A549 (cell line): Measurements from ENCODE around the gene RABAC1.

Experiments
- CTCF ChIP-seq: fragments of >200 bp; sonication (Bioruptor Twin); formaldehyde crosslinking; IDR thresholded peaks from 3 replicates; pipeline ENCODE4 v1.5.1; 2016
- EP300 ChIP-seq, 2 experiments: fragments of >200 bp; sonication (Bioruptor Twin); formaldehyde crosslinking; IDR thresholded peaks; 2 replicates in 1 of 2; 3 replicates in 1 of 2; pipeline ENCODE4 v1.6.1; 2016 to 2017
- FOSL2 ChIP-seq, 2 experiments: fragments of 450-650 bp in 1 of 2; fragments of >200 bp in 1 of 2; sonication (Bioruptor Twin) in 1 of 2; formaldehyde crosslinking; IDR thresholded peaks; 2 replicates each; pipeline versions ENCODE4 v1.5.0 to v1.6.1; 2016 to 2020; ENCODE audit warnings: mild to moderate bottlenecking in 1 of 2, moderate library complexity in 1 of 2
- HDAC2 ChIP-seq: fragments of 200-600 bp; sonication (generic); IDR thresholded peaks from 2 replicates; pipeline ENCODE4 v1.6.1; 2016
- KDM1A ChIP-seq: fragments of 200-600 bp; sonication (generic); IDR thresholded peaks from 2 replicates; pipeline ENCODE4 v1.6.1; 2016; ENCODE audit warnings: low read depth, mild to moderate bottlenecking
- MYC ChIP-seq: IDR thresholded peaks from 2 replicates; pipeline ENCODE4 v1.6.1; 2012; ENCODE audit warnings: mild to moderate bottlenecking, inconsistent platforms, low read length, improper control_type of control experiment, borderline replicate concordance
- POLR2A ChIP-seq: IDR thresholded peaks from 2 replicates; pipeline ENCODE4 v1.6.1; 2012; ENCODE audit warnings: mild to moderate bottlenecking, low read length
- POLR2AphosphoS2 ChIP-seq: conservative IDR thresholded peaks from 2 replicates; pipeline ENCODE4 v1.6.1; 2012; ENCODE audit warnings: low read length, improper control_type of control experiment, inconsistent platforms
- RAD21 ChIP-seq, 2 experiments: fragments of >200 bp in 1 of 2; sonication (Bioruptor Twin) in 1 of 2; formaldehyde crosslinking in 1 of 2; IDR thresholded peaks in 1 of 2; conservative IDR thresholded peaks in 1 of 2; 2 replicates in 1 of 2; 3 replicates in 1 of 2; pipeline ENCODE4 v1.6.1; 2012 to 2018; ENCODE audit warnings: inconsistent platforms in 1 of 2
- REST ChIP-seq: fragments of 200-600 bp; sonication (generic); IDR thresholded peaks from 2 replicates; pipeline ENCODE4 v1.6.1; 2016; ENCODE audit warnings: antibody characterized with exemption, mild to moderate bottlenecking, moderate library complexity
- RNF2 ChIP-seq: fragments of 200-600 bp; sonication (generic); IDR thresholded peaks from 2 replicates; pipeline ENCODE4 v1.6.1; 2016; ENCODE audit warnings: low read depth, mild to moderate bottlenecking, antibody characterized with exemption, moderate library complexity, borderline replicate concordance
- SREBF2 ChIP-seq: fragments of 450-650 bp; IDR thresholded peaks from 2 replicates; pipeline ENCODE4 v1.6.1; 2014; ENCODE audit warnings: mild to moderate bottlenecking, moderate library complexity

- TF ChIP-seq POLR2A (no peak), CTCF (no peak), EP300 (IDR thresholded peaks at IDR 0.05) (no peak), RNF2 (no peak), KDM1A (no peak), HDAC2 (no peak), REST (no peak), SREBF2 (no peak), RAD21 (conservative IDR thresholded peaks at IDR 0.05 in 1 of 2, IDR thresholded peaks at IDR 0.05 in 1 of 2) (no peak), POLR2AphosphoS2 (no peak), MYC (no peak), FOSL2 (IDR thresholded peaks at IDR 0.05) (no peak), FOSL2 (CRISPR knock-in tag; IDR thresholded peaks at IDR 0.05) (no peak)
These were observed 33.7 kb downstream of the RABAC1 start for GRCh38 chr19:41925208-41926003.
